Lung (tissue), 12 donors: ENCODE results near the gene CYP4V2. TPM values are rescaled to one million over a fixed set of nuclear protein-coding genes. Genes with fewer than 3 reads are reported as not detected.

Experiments used
- ATAC-seq: fragments of 200-7000 bp; cut with Tn5 transposase; one replicate; pipeline ENCODE4 v1.9.1; 2020; ENCODE audit warnings: moderate number of reproducible peaks; ENCODE audit not compliant: insufficient read depth, low FRiP score
- DNase-seq, 3 donors: peaks; one replicate each; pipeline ENCODE4 v3.0.0-alpha.2; 2013 to 2017
- H3K27ac ChIP-seq, 2 donors: one replicate each; pipeline ENCODE4 v1.5.1; 2013; ENCODE audit warnings: mild to moderate bottlenecking in 2 of 2, moderate library complexity in 2 of 2, control low read depth in 1 of 2, inconsistent platforms in 1 of 2, low read depth in 1 of 2, low read length in 1 of 2
- H3K27me3 ChIP-seq, 3 donors: one replicate each; pipeline ENCODE4 v1.5.1; 2013; ENCODE audit warnings: low read length in 2 of 3; ENCODE audit not compliant: control insufficient read depth in 3 of 3, insufficient read depth in 3 of 3
- H3K36me3 ChIP-seq, 4 donors: one replicate each; pipeline ENCODE4 v1.5.1; 2013; ENCODE audit warnings: low read length in 4 of 4, mild to moderate bottlenecking in 1 of 4, moderate library complexity in 1 of 4; ENCODE audit not compliant: control insufficient read depth in 4 of 4, insufficient read depth in 4 of 4
- H3K4me1 ChIP-seq, 5 donors: one replicate each; pipeline ENCODE4 v1.5.1; 2013; ENCODE audit warnings: low read length in 5 of 5, mild to moderate bottlenecking in 2 of 5, moderate library complexity in 1 of 5; ENCODE audit not compliant: control insufficient read depth in 5 of 5, insufficient read depth in 5 of 5
- H3K4me3 ChIP-seq: one replicate; pipeline ENCODE4 v1.5.1; 2013; ENCODE audit warnings: mild to moderate bottlenecking, control low read depth, moderate library complexity
- H3K9ac ChIP-seq, 2 donors: one replicate each; pipeline ENCODE4 v1.5.1; 2013; ENCODE audit warnings: low read length in 2 of 2, control low read depth in 1 of 2; ENCODE audit not compliant: insufficient read depth in 1 of 2
- H3K9me3 ChIP-seq, 4 donors: one replicate each; pipeline ENCODE4 v1.5.1; 2013; ENCODE audit warnings: low read length in 3 of 4, mild to moderate bottlenecking in 1 of 4, moderate library complexity in 1 of 4; ENCODE audit not compliant: control insufficient read depth in 4 of 4, insufficient read depth in 3 of 4
- WGBS, 2 donors: extraction: QIAGEN DNeasy Blood & Tissue Kit; methylation state at CpG; one replicate each; pipeline ENCODE4 v1.1.7; 2013; 5-methylcytosine and 5-hydroxymethylcytosine counted together
- polyA plus RNA-seq, 2 donors: library from polyadenylated mRNA; stranded (reverse); fragments of 200-250 nt; gene quantifications; one replicate each; pipeline ENCODE4 v1.2.1, GENCODE V29; 2013
- total RNA-seq, 2 donors: library from RNA; depleted of rRNA in 1 of 2; stranded (reverse); fragments of >200 nt in 1 of 2; gene quantifications; one replicate each; pipeline ENCODE4 v1.2.1, GENCODE V29; 2014 to 2021
- TF ChIP-seq, protein P1 (sequence below): IDR thresholded peaks from 2 replicates; pipeline ENCODE4 v1.5.1; 2012; ENCODE audit warnings: mild to moderate bottlenecking; ENCODE audit errors: control extremely low read depth, extremely low read depth
- donor health status: control.
- donor health status: control.
- donor health status: Bipolar disorder and iron deficiency.
- donor health status: healthy.
- donor health status: DM: yes; HTN: yes; CAD: no.

CYP4V2 gene
- total and polyA plus RNA-seq, 4 donors, result 13.4 to 36.2 (median 22.9) TPM

DNA sequence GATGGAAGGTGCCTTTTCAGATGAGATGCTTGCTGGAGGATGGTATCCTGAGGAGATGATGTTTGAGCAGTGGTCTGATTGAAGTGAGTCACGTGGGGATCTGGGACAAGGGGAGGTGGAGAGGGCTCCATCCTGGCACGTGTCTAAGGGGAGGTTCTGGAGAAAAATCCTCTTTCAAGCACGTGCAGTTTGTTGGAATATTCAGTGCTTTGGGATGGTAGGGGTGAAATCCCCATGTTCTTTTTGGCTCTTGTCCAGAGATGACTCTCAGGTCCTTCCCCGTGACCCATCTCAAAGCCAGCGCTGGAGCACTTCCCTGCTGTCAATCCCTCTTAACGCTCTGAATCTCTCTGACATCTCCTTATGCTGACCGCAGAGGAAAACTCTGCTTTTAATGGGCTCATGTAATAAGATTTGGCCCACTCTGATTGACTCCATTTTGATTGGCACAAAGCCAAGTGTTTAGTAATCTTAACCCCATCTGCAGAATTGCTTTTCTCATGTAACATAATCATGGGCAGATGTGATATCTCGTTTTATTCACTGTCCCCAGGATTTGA, 25.2 kb downstream of the CYP4V2 start:
- Histone ChIP-seq H3K9me3 (no peaks in the 10 kb centered on the region), H3K4me3 (no peak overlapping the region), H3K27ac (no peak overlapping the region), H3K4me1 (peaks cover 0 to 6% (median 0%) of the 10 kb centered on the region in 5 donors), H3K27me3 (no peaks in the 10 kb centered on the region), H3K9ac (no peak overlapping the region), H3K36me3 (no peaks in the 10 kb centered on the region)
- DNase-seq, result peak in 2 of 3 donors; percentile 44
- WGBS, 2 donors, result 70 to 72% methylated on average over 8 of the region's 8 CpGs
- ATAC-seq, result no peak
- TF ChIP-seq, protein P1, sequence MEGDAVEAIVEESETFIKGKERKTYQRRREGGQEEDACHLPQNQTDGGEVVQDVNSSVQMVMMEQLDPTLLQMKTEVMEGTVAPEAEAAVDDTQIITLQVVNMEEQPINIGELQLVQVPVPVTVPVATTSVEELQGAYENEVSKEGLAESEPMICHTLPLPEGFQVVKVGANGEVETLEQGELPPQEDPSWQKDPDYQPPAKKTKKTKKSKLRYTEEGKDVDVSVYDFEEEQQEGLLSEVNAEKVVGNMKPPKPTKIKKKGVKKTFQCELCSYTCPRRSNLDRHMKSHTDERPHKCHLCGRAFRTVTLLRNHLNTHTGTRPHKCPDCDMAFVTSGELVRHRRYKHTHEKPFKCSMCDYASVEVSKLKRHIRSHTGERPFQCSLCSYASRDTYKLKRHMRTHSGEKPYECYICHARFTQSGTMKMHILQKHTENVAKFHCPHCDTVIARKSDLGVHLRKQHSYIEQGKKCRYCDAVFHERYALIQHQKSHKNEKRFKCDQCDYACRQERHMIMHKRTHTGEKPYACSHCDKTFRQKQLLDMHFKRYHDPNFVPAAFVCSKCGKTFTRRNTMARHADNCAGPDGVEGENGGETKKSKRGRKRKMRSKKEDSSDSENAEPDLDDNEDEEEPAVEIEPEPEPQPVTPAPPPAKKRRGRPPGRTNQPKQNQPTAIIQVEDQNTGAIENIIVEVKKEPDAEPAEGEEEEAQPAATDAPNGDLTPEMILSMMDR, result no peak

DNA sequence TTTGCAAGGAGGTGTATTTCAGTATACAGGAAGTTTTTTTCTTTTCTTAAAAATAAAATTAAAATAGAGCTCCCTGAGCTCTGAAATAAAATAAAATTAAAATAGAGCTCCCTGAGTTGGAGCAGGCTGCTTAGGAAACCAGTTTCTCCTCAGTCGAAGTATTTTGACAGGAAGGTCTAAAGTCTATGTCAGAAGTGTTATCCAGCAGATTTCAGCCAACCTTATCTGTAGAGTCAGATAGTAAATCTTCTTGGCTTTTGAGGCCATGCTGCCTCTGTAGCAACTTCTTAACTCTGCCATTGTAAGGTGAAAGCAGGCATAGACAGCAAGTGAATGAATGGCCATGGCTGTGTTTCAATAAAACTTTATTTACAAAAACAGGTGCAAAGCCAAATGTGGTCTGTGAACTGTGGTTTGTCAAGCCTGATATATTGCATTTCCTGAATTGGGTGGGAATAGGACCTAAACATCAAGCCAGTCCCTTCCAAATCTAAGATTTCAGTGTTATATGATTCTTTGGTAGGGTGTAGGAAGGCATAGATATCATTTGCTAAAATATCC, 26.4 kb downstream of the CYP4V2 start:
- no peak overlapping the region for H3K4me3 ChIP-seq
- no peaks in the 10 kb centered on the region for H3K36me3 ChIP-seq
- DNase-seq (no peak), ATAC-seq (no peak)
- no peak overlapping the region for H3K27ac ChIP-seq
- H3K27me3 ChIP-seq, result no peaks in the 10 kb centered on the region
- H3K9ac ChIP-seq, result no peak overlapping the region
- H3K9me3 ChIP-seq, result no peaks in the 10 kb centered on the region
- 61 to 71% methylated on average over 1 of the region's 1 CpG for WGBS, 2 donors
- H3K4me1 ChIP-seq, result peaks cover 0 to 6% (median 0%) of the 10 kb centered on the region in 5 donors
- TF ChIP-seq, protein P1, result no peak

DNA sequence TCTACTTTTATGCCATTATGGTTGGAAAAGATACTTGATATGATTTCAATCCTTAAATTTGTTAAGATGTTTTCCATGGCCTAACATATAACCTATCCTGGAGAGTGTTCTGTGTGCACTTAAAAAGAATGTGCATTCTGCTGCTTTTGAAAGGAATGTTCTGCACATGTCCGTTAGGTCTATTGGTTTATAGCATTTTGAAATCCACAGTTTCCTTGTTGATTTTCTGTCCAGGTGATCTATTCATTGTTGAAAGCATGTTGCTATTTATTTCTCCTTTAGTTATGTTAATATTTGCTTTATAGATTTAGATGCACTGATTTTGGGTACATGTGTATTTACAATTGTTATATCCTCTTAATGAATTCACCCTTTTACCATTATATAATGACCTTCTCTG, 30.3 kb downstream of the CYP4V2 start:
- H3K4me3 ChIP-seq, result no peak overlapping the region
- H3K9me3 ChIP-seq, result peaks cover 0 to 6% (median 2%) of the 10 kb centered on the region in 4 donors
- 83 to 96% methylated on average over 1 of the region's 1 CpG for WGBS, 2 donors
- no peaks in the 10 kb centered on the region for H3K36me3 ChIP-seq
- peaks cover 0 to 6% (median 0%) of the 10 kb centered on the region in 5 donors for H3K4me1 ChIP-seq
- no peak for ATAC-seq
- H3K27me3 ChIP-seq, result no peaks in the 10 kb centered on the region
- no peak overlapping the region for H3K27ac ChIP-seq
- H3K9ac ChIP-seq, result no peak overlapping the region
- TF ChIP-seq, protein P1, result no peak
- DNase-seq, result no peak
